GM19372 (cell line): ENCODE data around the gene KIAA0753.
"Not testable (repeated sequence)": the region's sequence is repeated elsewhere in the genome, so short reads cannot be mapped to it uniquely, and the experiment has no call there.

ENCODE experiments used
- ATAC-seq: cut with Tn5 transposase; IDR thresholded peaks from one replicate; pipeline ENCODE4 v1.9.1; 2021; ENCODE audit warnings: mild to moderate bottlenecking, low read depth, moderate library complexity; ENCODE audit not compliant: unreplicated experiment

The KIAA0753 gene

GRCh38 chr17:6573982-6574686, 66.4 kb downstream of the KIAA0753 start:
- ATAC-seq, result no peak

- not testable (repeated sequence) for ATAC-seq
These were observed 67.0 kb downstream of the KIAA0753 start for GRCh38 chr17:6573495-6573894.

GRCh38 chr17:6572972-6573370, 67.5 kb downstream of the KIAA0753 start:
- no peak for ATAC-seq

GRCh38 chr17:6571452-6571781, 69.1 kb downstream of the KIAA0753 start:
- ATAC-seq, result no peak

GRCh38 chr17:6570731-6571451, 69.6 kb downstream of the KIAA0753 start:
- no peak for ATAC-seq

GRCh38 chr17:6569370-6570285, 70.9 kb downstream of the KIAA0753 start:
- ATAC-seq, result no peak

GRCh38 chr17:6568184-6568758, 72.2 kb downstream of the KIAA0753 start:
- ATAC-seq, result no peak

- no peak for ATAC-seq
These were observed 72.9 kb downstream of the KIAA0753 start for GRCh38 chr17:6567528-6568183.

GRCh38 chr17:6561446-6561845, 79.1 kb downstream of the KIAA0753 start:
- ATAC-seq, result no peak

GRCh38 chr17:6560496-6560895, 80.0 kb downstream of the KIAA0753 start:
- ATAC-seq, result no peak

GRCh38 chr17:6559753-6560215, 80.7 kb downstream of the KIAA0753 start:
- no peak for ATAC-seq

GRCh38 chr17:6558932-6559752, 81.4 kb downstream of the KIAA0753 start:
- no peak for ATAC-seq

GRCh38 chr17:6558276-6558675, 82.2 kb downstream of the KIAA0753 start:
- no peak for ATAC-seq

GRCh38 chr17:6557040-6557438, 83.5 kb downstream of the KIAA0753 start:
- no peak for ATAC-seq

GRCh38 chr17:6556121-6557039, 84.1 kb downstream of the KIAA0753 start, which contains the start of gene PITPNM3:
Gene PITPNM3, minus strand, starts transcription at chr17:6556555. Its CDS starts 149 bp downstream, at chr17:6556406.
- ATAC-seq, result no peak

- ATAC-seq, result no peak
These were observed 85.0 kb downstream of the KIAA0753 start for GRCh38 chr17:6555331-6556120.

GRCh38 chr17:6554871-6555330, 85.6 kb downstream of the KIAA0753 start:
- no peak for ATAC-seq
